ENCODE results near the gene GNB1L. TPM values are rescaled to one million over a fixed set of nuclear protein-coding genes. Genes with fewer than 3 reads are reported as not detected.

GNB1L gene
- polyA plus RNA-seq, 1 donor from 2014 or later = 16.5 TPM

GRCh38 chr22:19823191-19823901, 31.3 kb downstream of the GNB1L start:
- Histone ChIP-seq H3K27me3 (ENCODE audit: insufficient read depth, low read depth, low read length) (no peaks in the 10 kb centered on the region), H3K9me2 (ENCODE audit: insufficient read depth, low read length) (no peaks in the 10 kb centered on the region)

GRCh38 chr22:19822301-19823117, 32.2 kb downstream of the GNB1L start:
- no peak overlapping the region for H3K4me3 ChIP-seq (ENCODE audit: low read length)
- H3K4me2 ChIP-seq (ENCODE audit: low read length) = no peak overlapping the region
- no peak for TF ChIP-seq SMC3 (conservative IDR thresholded peaks at IDR 0.05; ENCODE audit: poor library complexity)
- TF ChIP-seq TAF1 (IDR thresholded peaks at IDR 0.05; ENCODE audit: low read depth) = no peak
- TF ChIP-seq, protein P1, sequence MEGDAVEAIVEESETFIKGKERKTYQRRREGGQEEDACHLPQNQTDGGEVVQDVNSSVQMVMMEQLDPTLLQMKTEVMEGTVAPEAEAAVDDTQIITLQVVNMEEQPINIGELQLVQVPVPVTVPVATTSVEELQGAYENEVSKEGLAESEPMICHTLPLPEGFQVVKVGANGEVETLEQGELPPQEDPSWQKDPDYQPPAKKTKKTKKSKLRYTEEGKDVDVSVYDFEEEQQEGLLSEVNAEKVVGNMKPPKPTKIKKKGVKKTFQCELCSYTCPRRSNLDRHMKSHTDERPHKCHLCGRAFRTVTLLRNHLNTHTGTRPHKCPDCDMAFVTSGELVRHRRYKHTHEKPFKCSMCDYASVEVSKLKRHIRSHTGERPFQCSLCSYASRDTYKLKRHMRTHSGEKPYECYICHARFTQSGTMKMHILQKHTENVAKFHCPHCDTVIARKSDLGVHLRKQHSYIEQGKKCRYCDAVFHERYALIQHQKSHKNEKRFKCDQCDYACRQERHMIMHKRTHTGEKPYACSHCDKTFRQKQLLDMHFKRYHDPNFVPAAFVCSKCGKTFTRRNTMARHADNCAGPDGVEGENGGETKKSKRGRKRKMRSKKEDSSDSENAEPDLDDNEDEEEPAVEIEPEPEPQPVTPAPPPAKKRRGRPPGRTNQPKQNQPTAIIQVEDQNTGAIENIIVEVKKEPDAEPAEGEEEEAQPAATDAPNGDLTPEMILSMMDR (IDR thresholded peaks at IDR 0.05; ENCODE audit: poor library complexity, severe bottlenecking) = no peak
- TF ChIP-seq, protein P2, sequence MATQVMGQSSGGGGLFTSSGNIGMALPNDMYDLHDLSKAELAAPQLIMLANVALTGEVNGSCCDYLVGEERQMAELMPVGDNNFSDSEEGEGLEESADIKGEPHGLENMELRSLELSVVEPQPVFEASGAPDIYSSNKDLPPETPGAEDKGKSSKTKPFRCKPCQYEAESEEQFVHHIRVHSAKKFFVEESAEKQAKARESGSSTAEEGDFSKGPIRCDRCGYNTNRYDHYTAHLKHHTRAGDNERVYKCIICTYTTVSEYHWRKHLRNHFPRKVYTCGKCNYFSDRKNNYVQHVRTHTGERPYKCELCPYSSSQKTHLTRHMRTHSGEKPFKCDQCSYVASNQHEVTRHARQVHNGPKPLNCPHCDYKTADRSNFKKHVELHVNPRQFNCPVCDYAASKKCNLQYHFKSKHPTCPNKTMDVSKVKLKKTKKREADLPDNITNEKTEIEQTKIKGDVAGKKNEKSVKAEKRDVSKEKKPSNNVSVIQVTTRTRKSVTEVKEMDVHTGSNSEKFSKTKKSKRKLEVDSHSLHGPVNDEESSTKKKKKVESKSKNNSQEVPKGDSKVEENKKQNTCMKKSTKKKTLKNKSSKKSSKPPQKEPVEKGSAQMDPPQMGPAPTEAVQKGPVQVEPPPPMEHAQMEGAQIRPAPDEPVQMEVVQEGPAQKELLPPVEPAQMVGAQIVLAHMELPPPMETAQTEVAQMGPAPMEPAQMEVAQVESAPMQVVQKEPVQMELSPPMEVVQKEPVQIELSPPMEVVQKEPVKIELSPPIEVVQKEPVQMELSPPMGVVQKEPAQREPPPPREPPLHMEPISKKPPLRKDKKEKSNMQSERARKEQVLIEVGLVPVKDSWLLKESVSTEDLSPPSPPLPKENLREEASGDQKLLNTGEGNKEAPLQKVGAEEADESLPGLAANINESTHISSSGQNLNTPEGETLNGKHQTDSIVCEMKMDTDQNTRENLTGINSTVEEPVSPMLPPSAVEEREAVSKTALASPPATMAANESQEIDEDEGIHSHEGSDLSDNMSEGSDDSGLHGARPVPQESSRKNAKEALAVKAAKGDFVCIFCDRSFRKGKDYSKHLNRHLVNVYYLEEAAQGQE (IDR thresholded peaks at IDR 0.05; ENCODE audit: borderline replicate concordance) = no peak
- TF ChIP-seq RAD21 (conservative IDR thresholded peaks at IDR 0.05) = no peak
- TF ChIP-seq POLR2AphosphoS5 (IDR thresholded peaks at IDR 0.05) = no peak
- TF ChIP-seq EP300 (conservative IDR thresholded peaks at IDR 0.05; ENCODE audit: poor library complexity, severe bottlenecking) = no peak
- H3K9me3 ChIP-seq (ENCODE audit: low read length) = no peaks in the 10 kb centered on the region
- no peak overlapping the region for H3K27ac ChIP-seq (ENCODE audit: low read length)
- no peaks in the 10 kb centered on the region for H3K9me2 ChIP-seq (ENCODE audit: insufficient read depth, low read length)
- H3F3A ChIP-seq (ENCODE audit: insufficient read depth, low read length, poor library complexity, severe bottlenecking) = no peaks in the 10 kb centered on the region
- H3K9ac ChIP-seq (ENCODE audit: low read length) = no peak overlapping the region
- H3K36me3 ChIP-seq (ENCODE audit: insufficient read depth, low read length) = no peaks in the 10 kb centered on the region
- no peaks in the 10 kb centered on the region for H4K20me1 ChIP-seq (ENCODE audit: insufficient read depth)
- H3K79me2 ChIP-seq (replicated peaks; ENCODE audit: insufficient read depth, low read length) = no peaks in the 10 kb centered on the region
- no peaks in the 10 kb centered on the region for H3K27me3 ChIP-seq (ENCODE audit: insufficient read depth, low read depth, low read length)
- H2AFZ ChIP-seq (ENCODE audit: low read depth, low read length) = no peak overlapping the region

More at GRCh38 chr22:19823191-19823901, 31.3 kb downstream of the GNB1L start:
- H3K4me3 ChIP-seq (ENCODE audit: low read length) = no peak overlapping the region
- no peak overlapping the region for H2AFZ ChIP-seq (ENCODE audit: low read depth, low read length)
- H4K20me1 ChIP-seq (ENCODE audit: insufficient read depth) = no peaks in the 10 kb centered on the region
- H3K4me2 ChIP-seq (ENCODE audit: low read length) = no peak overlapping the region
- H3K79me2 ChIP-seq (replicated peaks; ENCODE audit: insufficient read depth, low read length) = no peaks in the 10 kb centered on the region
- no peaks in the 10 kb centered on the region for H3F3A ChIP-seq (ENCODE audit: insufficient read depth, low read length, poor library complexity, severe bottlenecking)
- TF ChIP-seq EP300 (conservative IDR thresholded peaks at IDR 0.05; ENCODE audit: poor library complexity, severe bottlenecking) (no peak), SMC3 (conservative IDR thresholded peaks at IDR 0.05; ENCODE audit: poor library complexity) (no peak)
- TF ChIP-seq, protein P1 (IDR thresholded peaks at IDR 0.05; ENCODE audit: poor library complexity, severe bottlenecking) = no peak
- no peaks in the 10 kb centered on the region for H3K36me3 ChIP-seq (ENCODE audit: insufficient read depth, low read length)
- no peak overlapping the region for H3K27ac ChIP-seq (ENCODE audit: low read length)
- H3K9ac ChIP-seq (ENCODE audit: low read length) = no peak overlapping the region
- no peaks in the 10 kb centered on the region for H3K9me3 ChIP-seq (ENCODE audit: low read length)
